Measurements from ENCODE around the gene HSD17B2.

The HSD17B2 gene, protein sequence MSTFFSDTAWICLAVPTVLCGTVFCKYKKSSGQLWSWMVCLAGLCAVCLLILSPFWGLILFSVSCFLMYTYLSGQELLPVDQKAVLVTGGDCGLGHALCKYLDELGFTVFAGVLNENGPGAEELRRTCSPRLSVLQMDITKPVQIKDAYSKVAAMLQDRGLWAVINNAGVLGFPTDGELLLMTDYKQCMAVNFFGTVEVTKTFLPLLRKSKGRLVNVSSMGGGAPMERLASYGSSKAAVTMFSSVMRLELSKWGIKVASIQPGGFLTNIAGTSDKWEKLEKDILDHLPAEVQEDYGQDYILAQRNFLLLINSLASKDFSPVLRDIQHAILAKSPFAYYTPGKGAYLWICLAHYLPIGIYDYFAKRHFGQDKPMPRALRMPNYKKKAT

DNA sequence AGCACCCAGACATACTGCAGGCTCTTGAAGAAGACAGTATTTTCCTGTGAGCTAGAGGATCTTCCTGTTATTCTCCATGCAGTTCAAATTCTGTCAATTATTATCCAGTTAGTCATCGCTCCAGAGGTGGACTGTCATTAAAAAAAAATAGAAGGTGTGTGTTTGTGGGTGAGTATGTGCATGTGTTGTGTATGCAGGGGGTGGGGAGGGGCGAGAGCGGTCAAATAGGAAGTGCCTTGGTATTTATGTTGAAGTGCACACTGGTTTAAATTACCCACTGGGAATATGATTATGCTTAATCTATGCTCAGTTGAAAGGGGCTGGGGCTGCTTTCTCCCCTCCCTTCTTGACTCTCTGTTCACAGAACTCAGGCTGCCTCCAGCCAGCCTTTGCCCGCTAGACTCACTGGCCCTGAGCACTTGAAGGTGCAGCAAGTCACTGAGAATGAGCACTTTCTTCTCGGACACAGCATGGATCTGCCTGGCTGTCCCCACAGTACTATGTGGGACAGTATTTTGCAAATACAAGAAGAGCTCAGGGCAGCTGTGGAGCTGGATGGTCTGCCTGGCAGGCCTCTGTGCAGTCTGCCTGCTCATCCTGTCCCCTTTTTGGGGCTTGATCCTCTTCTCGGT, at the start of gene HSD17B2:
HSD17B2 (plus strand) TSS at position 273 of the 632 bp plus-strand sequence; CDS start at position 445, 172 bp downstream.
- no peak for TF ChIP-seq CTCF (IDR thresholded peaks at IDR 0.05; ENCODE audit: low read depth, low read length, missing control alignments)
- H3K4me3 ChIP-seq (ENCODE audit: low read depth, low read length), result no peak within 1 kb of the TSS
- DNase-seq (ENCODE audit: low read depth), result no peak

DNA sequence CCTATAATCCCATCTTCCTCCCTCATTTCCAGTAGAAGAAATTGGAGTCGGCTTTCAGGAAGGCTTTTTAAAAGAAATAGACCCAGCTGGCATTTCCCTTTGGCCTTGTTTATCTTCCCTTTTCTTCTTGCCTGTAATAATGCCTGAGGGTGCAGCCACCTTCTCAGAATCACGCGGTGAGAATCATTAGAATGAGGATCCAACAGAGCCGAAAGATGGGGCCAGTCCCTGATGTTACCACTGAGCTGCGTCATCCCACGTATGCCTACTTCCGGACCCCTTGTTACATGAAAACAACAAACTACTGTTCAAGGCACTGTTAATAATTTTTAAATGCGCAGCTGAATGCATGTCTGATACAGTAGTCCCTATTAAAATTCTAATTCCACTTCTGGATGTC, 47.9 kb upstream of the HSD17B2 start:
- H3K4me3 ChIP-seq (ENCODE audit: low read depth, low read length), result no peak overlapping the region
- no peak for DNase-seq (ENCODE audit: low read depth)
- no peak for TF ChIP-seq CTCF (IDR thresholded peaks at IDR 0.05; ENCODE audit: low read depth, low read length, missing control alignments)

GRCh38 chr16:81987706-81988105, 47.3 kb upstream of the HSD17B2 start:
- H3K4me3 ChIP-seq (ENCODE audit: low read depth, low read length), result no peak overlapping the region
- TF ChIP-seq CTCF (IDR thresholded peaks at IDR 0.05; ENCODE audit: low read depth, low read length, missing control alignments), result no peak
- no peak for DNase-seq (ENCODE audit: low read depth)

DNA sequence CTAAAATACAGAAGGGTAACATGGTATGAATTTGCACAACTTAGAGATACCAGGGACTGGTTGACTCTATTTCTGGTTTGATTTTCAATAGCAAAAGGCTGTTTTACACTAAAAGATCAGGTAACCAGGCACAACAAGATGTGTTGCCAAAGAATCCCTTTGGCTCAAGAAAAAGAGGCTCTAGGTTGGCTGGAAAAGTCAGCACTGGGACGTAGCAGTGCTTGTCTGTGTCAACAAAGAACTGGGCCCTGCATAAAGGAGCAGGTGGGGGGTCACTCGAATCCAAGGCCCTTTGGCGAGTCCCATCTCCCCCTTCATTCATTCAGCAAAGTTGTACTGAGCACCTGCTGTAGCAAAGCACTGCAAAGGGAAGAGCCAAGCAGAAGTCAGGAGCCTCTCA, 42.2 kb upstream of the HSD17B2 start:
- no peak overlapping the region for H3K4me3 ChIP-seq (ENCODE audit: low read depth, low read length)
- DNase-seq (ENCODE audit: low read depth), result no peak
- no peak for TF ChIP-seq CTCF (IDR thresholded peaks at IDR 0.05; ENCODE audit: low read depth, low read length, missing control alignments)

DNA sequence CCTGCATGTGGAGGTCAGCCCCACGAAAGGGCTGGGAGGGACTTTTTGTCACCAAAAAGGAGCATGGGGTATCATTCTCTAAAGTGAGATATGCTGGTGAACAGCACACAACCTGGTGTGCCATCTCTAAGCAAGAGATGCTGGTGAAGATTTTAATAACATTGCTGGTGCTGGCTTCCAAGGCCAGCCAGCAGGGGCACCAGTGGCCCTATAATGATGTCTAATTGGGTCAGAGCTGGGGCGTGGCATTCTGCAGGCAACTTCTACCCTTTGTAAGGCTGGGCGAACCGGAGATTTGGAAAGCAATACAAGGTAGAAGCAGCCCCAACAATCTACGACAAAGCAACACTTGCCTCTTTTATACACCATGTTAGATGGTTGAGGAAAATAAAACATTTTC, 40.6 kb upstream of the HSD17B2 start:
- DNase-seq (ENCODE audit: low read depth), result no peak
- H3K4me3 ChIP-seq (ENCODE audit: low read depth, low read length), result no peak overlapping the region
- peak; percentile 51 for TF ChIP-seq CTCF (IDR thresholded peaks at IDR 0.05; ENCODE audit: low read depth, low read length, missing control alignments)

- no peak for TF ChIP-seq CTCF (IDR thresholded peaks at IDR 0.05; ENCODE audit: low read depth, low read length, missing control alignments)
- no peak for DNase-seq (ENCODE audit: low read depth)
- no peak overlapping the region for H3K4me3 ChIP-seq (ENCODE audit: low read depth, low read length)
These were observed 39.4 kb upstream of the HSD17B2 start for GRCh38 chr16:81995651-81996050.
